ENCODE data around the gene ALLC. TPM values are rescaled to one million over a fixed set of nuclear protein-coding genes. Genes with fewer than 3 reads are reported as not detected.

The ALLC gene
- total and polyA plus RNA-seq, 9 of the 15 experiments (the other 6 are each of a cell fraction or from before 2014, with no cell fraction given): not detected

DNA sequence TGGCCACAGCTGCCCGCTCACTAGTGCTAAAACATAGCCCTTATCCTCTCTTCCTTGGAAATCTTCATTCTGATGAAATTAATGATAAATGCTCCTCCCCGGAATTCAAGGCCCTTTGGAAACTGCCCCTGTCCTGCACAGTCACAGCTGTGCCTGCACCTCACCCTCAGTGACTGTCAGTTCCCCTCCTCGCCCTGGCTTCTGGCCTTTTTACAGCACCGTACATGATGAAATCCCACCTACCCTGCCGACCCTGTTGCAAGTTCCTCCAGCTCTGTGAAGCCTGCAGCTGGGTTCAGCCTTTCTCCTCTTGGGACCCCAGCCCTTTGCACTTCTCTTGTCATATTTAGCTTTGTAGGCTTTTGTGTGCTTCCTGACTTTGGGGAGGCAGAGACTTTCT, 93.8 kb downstream of the ALLC start:
- no peak overlapping the region for H2AFZ ChIP-seq (ENCODE audit: low read depth, low read length)
- no peak for TF ChIP-seq FOXK2 (conservative IDR thresholded peaks at IDR 0.05 in 1 of 2, IDR thresholded peaks at IDR 0.05 in 1 of 2; ENCODE audit: low read depth in 2 of 2)
- no peak for TF ChIP-seq YBX1 (IDR thresholded peaks at IDR 0.05)
- TF ChIP-seq RAD21 (CRISPR knock-in tag; conservative IDR thresholded peaks at IDR 0.05 in 1 of 2, IDR thresholded peaks at IDR 0.05 in 1 of 2): no peak
- no peak overlapping the region for H3K27ac ChIP-seq (ENCODE audit: extremely low read depth, low read depth, low read length)
- in situ Hi-C loops (cut with MboI) (no loop called here), intact Hi-C loops (cut with micrococcal nuclease) (no loop called here)
- H3K4me1 ChIP-seq (replicated peaks in 1 of 2; ENCODE audit: control insufficient read depth in 2 of 2, insufficient read depth in 2 of 2, low read length in 2 of 2): no peaks in the 10 kb centered on the region
- peaks cover 9% of the 10 kb centered on the region for H3K9me3 ChIP-seq (replicated peaks; ENCODE audit: control insufficient read depth, insufficient read depth, low read depth, low read length)
- no peak overlapping the region for H3K9ac ChIP-seq (ENCODE audit: insufficient read depth in 1 of 2, low read depth in 2 of 2, low read length in 2 of 2)
- DNase-seq (ENCODE audit: extremely low read depth in 1 of 4, low spot score in 3 of 4) (no peak), ATAC-seq (no peak), FAIRE-seq (no peak)
- ChIA-PET CTCF (ENCODE audit: low intra/inter-chr PET ratio) (interaction anchor here (0.5 kb wide), 1 partner anchor 15 kb away, joined by 7 read pairs; no protein-coding TSS in a partner anchor), POLR2A (no interaction called here)
- H3K27me3 ChIP-seq (ENCODE audit: control insufficient read depth in 2 of 2, insufficient read depth in 2 of 2, low read length in 2 of 2): peaks cover 22 to 33% of the 10 kb centered on the region in 2 experiments
- WGBS (ENCODE audit: insufficient coverage, low coverage, missing lambda C conversion rate): 0% methylated on average over 5 of the region's 5 CpGs
- no peaks in the 10 kb centered on the region for H3K79me2 ChIP-seq (ENCODE audit: control insufficient read depth, insufficient read depth, low read length)
- H3K4me2 ChIP-seq (ENCODE audit: insufficient read depth, low read length): no peak overlapping the region
- no peak overlapping the region for H3K4me3 ChIP-seq
- H4K20me1 ChIP-seq (replicated peaks; ENCODE audit: control insufficient read depth, insufficient read depth, low read length): no peaks in the 10 kb centered on the region
- no peaks in the 10 kb centered on the region for H3K36me3 ChIP-seq (ENCODE audit: control insufficient read depth, insufficient read depth, low read length)
- BruUV-seq (replicated peaks): no TSS peak
- H3K9me1 ChIP-seq (ENCODE audit: control insufficient read depth, insufficient read depth, low read length): no peaks in the 10 kb centered on the region

Small RNAs within 50 kb of the gene (small RNA-seq; reads per million reads assigned to genes)
- not detected for gene TMSB4XP2

Other genes starting within 250 kb of the ALLC start
- 26.7 and 29.2 TPM in 2 replicates for gene ADI1, start 138.7 kb upstream of the ALLC start, total RNA-seq (2014; rRNA removed)
- 25.7 and 27.1 TPM in 2 replicates for gene ADI1, start 138.7 kb upstream of the ALLC start, total RNA-seq (2014; rRNA removed; fragmentation: Illumina TruSeq; extraction: Trizol)
- 48.0 and 51.0 TPM in 2 replicates for gene ADI1, start 138.7 kb upstream of the ALLC start, total RNA-seq (2015; rRNA removed; fragmentation: Illumina TruSeq; extraction: Trizol)
- 31.6 and 34.7 TPM in 2 replicates for gene ADI1, start 138.7 kb upstream of the ALLC start, total RNA-seq (2021)
- gene ADI1, start 138.7 kb upstream of the ALLC start, polyA plus RNA-seq (2011; rRNA removed): 17.6 and 23.6 TPM in 2 replicates
- gene ADI1, start 138.7 kb upstream of the ALLC start, polyA plus RNA-seq (2014; fragmentation: Illumina TruSeq; extraction: Trizol): 31.4 and 33.7 TPM in 2 replicates
- 1 to 10 TPM; 6.1 to 6.6 TPM for gene ADI1, start 138.7 kb upstream of the ALLC start, polyA plus RNA-seq (2014; fragmentation: Nextera tagmentation; extraction: Ambion mirVana)
- 20.6 and 21.6 TPM in 2 replicates for gene ADI1, start 138.7 kb upstream of the ALLC start, polyA plus RNA-seq (2014; rRNA removed)
- gene RNASEH1, start 99.9 kb upstream of the ALLC start, total RNA-seq (2014; rRNA removed): 46.5 and 46.8 TPM in 2 replicates
- gene RNASEH1, start 99.9 kb upstream of the ALLC start, total RNA-seq (2014; rRNA removed; fragmentation: Illumina TruSeq; extraction: Trizol): 40.8 and 42.8 TPM in 2 replicates
- gene RNASEH1, start 99.9 kb upstream of the ALLC start, total RNA-seq (2015; rRNA removed; fragmentation: Illumina TruSeq; extraction: Trizol): 47.1 and 47.5 TPM in 2 replicates
- gene RNASEH1, start 99.9 kb upstream of the ALLC start, total RNA-seq (2021): 44.1 and 45.6 TPM in 2 replicates
- gene RNASEH1, start 99.9 kb upstream of the ALLC start, polyA plus RNA-seq (2011; rRNA removed): 21.7 and 25.7 TPM in 2 replicates
- 34.7 and 35.3 TPM in 2 replicates for gene RNASEH1, start 99.9 kb upstream of the ALLC start, polyA plus RNA-seq (2014; fragmentation: Illumina TruSeq; extraction: Trizol)
- 10 to 100 TPM; 27.5 to 32.7 TPM for gene RNASEH1, start 99.9 kb upstream of the ALLC start, polyA plus RNA-seq (2014; fragmentation: Nextera tagmentation; extraction: Ambion mirVana)
- 46.8 and 47.9 TPM in 2 replicates for gene RNASEH1, start 99.9 kb upstream of the ALLC start, polyA plus RNA-seq (2014; rRNA removed)
- 2,103 and 2,507 TPM in 2 replicates for gene RPS7, start 82.9 kb upstream of the ALLC start, total RNA-seq (2014; rRNA removed)
- 3,088 and 3,235 TPM in 2 replicates for gene RPS7, start 82.9 kb upstream of the ALLC start, total RNA-seq (2014; rRNA removed; fragmentation: Illumina TruSeq; extraction: Trizol)
- gene RPS7, start 82.9 kb upstream of the ALLC start, total RNA-seq (2015; rRNA removed; fragmentation: Illumina TruSeq; extraction: Trizol): 4,033 and 4,169 TPM in 2 replicates
- gene RPS7, start 82.9 kb upstream of the ALLC start, total RNA-seq (2021): 2,201 and 2,441 TPM in 2 replicates
- 2,427 and 2,760 TPM in 2 replicates for gene RPS7, start 82.9 kb upstream of the ALLC start, polyA plus RNA-seq (2011; rRNA removed)
- gene RPS7, start 82.9 kb upstream of the ALLC start, polyA plus RNA-seq (2014; fragmentation: Illumina TruSeq; extraction: Trizol): 2,675 and 2,931 TPM in 2 replicates
- gene RPS7, start 82.9 kb upstream of the ALLC start, polyA plus RNA-seq (2014; fragmentation: Nextera tagmentation; extraction: Ambion mirVana): 1,000 to 10,000 TPM; 2,718 to 3,051 TPM
- gene RPS7, start 82.9 kb upstream of the ALLC start, polyA plus RNA-seq (2014; rRNA removed): 2,676 and 2,779 TPM in 2 replicates
- 2.9 and 5.4 TPM in 2 replicates for gene COLEC11, start 63.1 kb upstream of the ALLC start, total RNA-seq (2014; rRNA removed)
- 0.67 and 0.98 TPM in 2 replicates for gene COLEC11, start 63.1 kb upstream of the ALLC start, total RNA-seq (2014; rRNA removed; fragmentation: Illumina TruSeq; extraction: Trizol)
- 2.0 and 2.6 TPM in 2 replicates for gene COLEC11, start 63.1 kb upstream of the ALLC start, total RNA-seq (2015; rRNA removed; fragmentation: Illumina TruSeq; extraction: Trizol)
- 2.9 and 4.3 TPM in 2 replicates for gene COLEC11, start 63.1 kb upstream of the ALLC start, total RNA-seq (2021)
- 0.93 and 1.6 TPM in 2 replicates for gene COLEC11, start 63.1 kb upstream of the ALLC start, polyA plus RNA-seq (2011; rRNA removed)
- 1.8 and 3.2 TPM in 2 replicates for gene COLEC11, start 63.1 kb upstream of the ALLC start, polyA plus RNA-seq (2014; fragmentation: Illumina TruSeq; extraction: Trizol)
- under 1 TPM; 0.32 to 0.73 TPM for gene COLEC11, start 63.1 kb upstream of the ALLC start, polyA plus RNA-seq (2014; fragmentation: Nextera tagmentation; extraction: Ambion mirVana)
- 3.3 and 4.3 TPM in 2 replicates for gene COLEC11, start 63.1 kb upstream of the ALLC start, polyA plus RNA-seq (2014; rRNA removed)
- not detected in 2 replicates for gene DCDC2C, start 45.4 kb downstream of the ALLC start, total RNA-seq (2014; rRNA removed)
- not detected in 2 replicates for gene DCDC2C, start 45.4 kb downstream of the ALLC start, total RNA-seq (2014; rRNA removed; fragmentation: Illumina TruSeq; extraction: Trizol)
- not detected in 2 replicates for gene DCDC2C, start 45.4 kb downstream of the ALLC start, total RNA-seq (2015; rRNA removed; fragmentation: Illumina TruSeq; extraction: Trizol)
- gene DCDC2C, start 45.4 kb downstream of the ALLC start, total RNA-seq (2021): not detected in 2 replicates
- not detected in 2 replicates for gene DCDC2C, start 45.4 kb downstream of the ALLC start, polyA plus RNA-seq (2011; rRNA removed)
- not detected in 2 replicates for gene DCDC2C, start 45.4 kb downstream of the ALLC start, polyA plus RNA-seq (2014; fragmentation: Illumina TruSeq; extraction: Trizol)
- gene DCDC2C, start 45.4 kb downstream of the ALLC start, polyA plus RNA-seq (2014; fragmentation: Nextera tagmentation; extraction: Ambion mirVana): not detected
- not detected in 2 replicates for gene DCDC2C, start 45.4 kb downstream of the ALLC start, polyA plus RNA-seq (2014; rRNA removed)

All from K562 (cell line).